Endothelial cell of umbilical vein (primary cell): ENCODE measurements around the gene IZUMO4. TPM values are rescaled to one million over a fixed set of nuclear protein-coding genes. Genes with fewer than 3 reads are reported as not detected.

Experiments used
- BruUV-seq: library from RNA; stranded (reverse); fragments of 400-500 nt; replicated peaks from 2 replicates; lab custom pipeline; 2021; lab: Mats Ljungman, UMichigan
- CTCF ChIA-PET: fragments of 300-600, 350-600 bp; sonication (Branson Sonifier 250); formaldehyde crosslinking; loops from one replicate; lab custom pipeline; 2021; ENCODE audit warnings: antibody characterized with exemption, inconsistent platforms; lab: Charles Lee
- POLR2A ChIA-PET: fragments of 300-600, 350-600 bp; sonication (Branson Sonifier 250); formaldehyde crosslinking; loops from one replicate; lab custom pipeline; 2021; ENCODE audit warnings: antibody characterized with exemption, inconsistent platforms; lab: Charles Lee
- DNase-seq: peaks from one replicate; pipeline ENCODE4 v3.0.0-alpha.2; 2011; ENCODE audit warnings: low read depth, low spot score
- FAIRE-seq: peaks from 2 replicates; lab custom pipeline; 2011; peaks lifted over from hg19 to GRCh38; lab: Jason Lieb, UNC
- H2AFZ ChIP-seq: 2 replicates; pipeline ENCODE4 v1.6.0; 2012; ENCODE audit warnings: low read depth, low read length, control low read depth, inconsistent platforms
- H3K27ac ChIP-seq: 2 replicates; pipeline ENCODE4 v1.5.1; 2011; ENCODE audit warnings: low read depth, mild to moderate bottlenecking, control low read depth, low read length, moderate library complexity; ENCODE audit not compliant: insufficient read depth
- H3K27me3 ChIP-seq, 2 experiments: 2 replicates each; pipeline versions ENCODE4 v1.6.0 to v1.6.1; 2011; ENCODE audit warnings: low read length in 2 of 2, mixed read lengths in 1 of 2; ENCODE audit not compliant: control insufficient read depth in 2 of 2, insufficient read depth in 2 of 2
- H3K36me3 ChIP-seq, 2 experiments: 2 replicates in 1 of 2; 3 replicates in 1 of 2; pipeline ENCODE4 v1.5.1; 2011; ENCODE audit warnings: low read length in 2 of 2, mild to moderate bottlenecking in 1 of 2, moderate library complexity in 1 of 2; ENCODE audit not compliant: control insufficient read depth in 2 of 2, insufficient read depth in 2 of 2; ENCODE audit errors: extremely low read depth in 1 of 2
- H3K4me1 ChIP-seq: 3 replicates; pipeline ENCODE4 v1.5.1; 2011; ENCODE audit warnings: mild to moderate bottlenecking, low read length; ENCODE audit not compliant: control insufficient read depth, insufficient read depth; ENCODE audit errors: extremely low read depth
- H3K4me2 ChIP-seq: 2 replicates; pipeline ENCODE4 v1.6.1; 2011; ENCODE audit warnings: low read length, control low read depth, mixed read lengths; ENCODE audit not compliant: insufficient read depth
- H3K4me3 ChIP-seq, 3 experiments: fragments of 200-600 bp in 1 of 3; sonication (generic), shearing (Covaris generic) in 1 of 3; replicated peaks in 1 of 3; 2 replicates each; pipeline ENCODE4 v1.5.1; 2011 to 2016; ENCODE audit warnings: control low read depth in 3 of 3, low read length in 3 of 3, mild to moderate bottlenecking in 2 of 3, inconsistent platforms in 1 of 3, low read depth in 1 of 3, moderate library complexity in 1 of 3; ENCODE audit not compliant: insufficient read depth in 1 of 3
- H3K79me2 ChIP-seq: 2 replicates; pipeline ENCODE4 v1.6.0; 2012; ENCODE audit warnings: low read length, inconsistent platforms; ENCODE audit not compliant: control insufficient read depth, insufficient read depth
- H3K9ac ChIP-seq: replicated peaks from 2 replicates; pipeline ENCODE3; 2011; ENCODE audit warnings: low read length, control low read depth; ENCODE audit not compliant: insufficient read depth; ENCODE audit errors: extremely low read depth
- H3K9me1 ChIP-seq: replicated peaks from 3 replicates; pipeline ENCODE4 v1.6.0; 2011; ENCODE audit warnings: mild to moderate bottlenecking, low read length; ENCODE audit not compliant: control insufficient read depth, insufficient read depth; ENCODE audit errors: extremely low read depth
- H3K9me3 ChIP-seq: replicated peaks from 2 replicates; pipeline ENCODE4 v1.5.1; 2012; ENCODE audit warnings: low read length, inconsistent platforms; ENCODE audit not compliant: control insufficient read depth, insufficient read depth
- H4K20me1 ChIP-seq: replicated peaks from 2 replicates; pipeline ENCODE3; 2011; ENCODE audit warnings: mild to moderate bottlenecking, low read length; ENCODE audit not compliant: control insufficient read depth, insufficient read depth; ENCODE audit errors: extremely low read depth
- CTCF ChIP-seq, 2 donors: IDR thresholded peaks; 1 replicate in 1 of 2; 2 replicates in 1 of 2; pipeline ENCODE4 v1.5.1; 2011; ENCODE audit warnings: low read length in 2 of 2, mild to moderate bottlenecking in 2 of 2, moderate library complexity in 2 of 2, control low read depth in 1 of 2, inconsistent platforms in 1 of 2, low read depth in 1 of 2; ENCODE audit not compliant: insufficient read depth in 1 of 2; ENCODE audit errors: extremely low read depth in 1 of 2
- EZH2 ChIP-seq: IDR thresholded peaks from 2 replicates; pipeline ENCODE4 v1.6.1; 2012; ENCODE audit warnings: borderline replicate concordance, low read depth, mild to moderate bottlenecking, moderate library complexity, low read length, inconsistent platforms; ENCODE audit not compliant: severe bottlenecking
- FOS ChIP-seq: IDR thresholded peaks from 2 replicates; pipeline ENCODE4 v1.6.1; 2011; ENCODE audit warnings: mild to moderate bottlenecking, low read length, moderate library complexity, borderline replicate concordance; ENCODE audit not compliant: insufficient read depth
- GATA2 ChIP-seq: IDR thresholded peaks from 2 replicates; pipeline ENCODE4 v1.7.0; 2011; ENCODE audit warnings: low read depth, mild to moderate bottlenecking, moderate library complexity, mixed read lengths, low read length; ENCODE audit not compliant: insufficient read length, insufficient read depth
- JUN ChIP-seq: IDR thresholded peaks from 2 replicates; pipeline ENCODE4 v1.6.1; 2011; ENCODE audit warnings: borderline replicate concordance, low read depth; ENCODE audit not compliant: insufficient read length, insufficient read depth
- MAX ChIP-seq: IDR thresholded peaks from 2 replicates; pipeline ENCODE4 v1.6.1; 2011; ENCODE audit not compliant: insufficient read depth, insufficient read length
- MYC ChIP-seq: IDR thresholded peaks from one replicate; pipeline ENCODE4 v1.6.1; 2011; ENCODE audit warnings: mild to moderate bottlenecking, low read depth, low read length
- POLR2A ChIP-seq: IDR thresholded peaks from 2 replicates; pipeline ENCODE4 v1.6.1; 2012; ENCODE audit warnings: low read depth, mild to moderate bottlenecking, control low read depth, low read length
- POLR2AphosphoS5 ChIP-seq: IDR thresholded peaks from 2 replicates; pipeline ENCODE4 v1.6.1; 2012; ENCODE audit warnings: low read depth, mild to moderate bottlenecking, control low read depth, low read length, moderate library complexity; ENCODE audit not compliant: insufficient read depth
- dilution Hi-C: fragments of 300-500 bp; cut with MboI; formaldehyde crosslinking; loops from one replicate; pipeline ENCODE4 v1.15.0; 2019; ENCODE audit warnings: low sequenced_read_pairs; ENCODE audit not compliant: extremely low pct_ligation_motif_present
- intact Hi-C: fragments of 100-400 bp; cut with micrococcal nuclease; formaldehyde crosslinking; loops from one replicate; pipeline ENCODE4 v1.10.0; 2022
- polyA plus RNA-seq, 4 experiments: library from polyadenylated mRNA; depleted of rRNA in 3 of 4; stranded (reverse) in 3 of 4; unstranded in 1 of 4; fragments of >200 nt; gene quantifications; 2 replicates each; pipeline versions ENCODE4 v1.2.1 to v1.2.3, GENCODE V29; 2011 to 2012; ENCODE audit warnings: missing spikeins in 1 of 4
- total RNA-seq: library from RNA; stranded (reverse); gene quantifications from 2 replicates; pipeline ENCODE4 v1.2.3, GENCODE V29; 2021

IZUMO4 gene
- total and polyA plus RNA-seq, 2 donors (not counting 3 experiments of a cell fraction or from before 2014, with no cell fraction given) = 1.1 to 2.0 TPM

- Histone ChIP-seq H3K4me1 (no peaks in the 10 kb centered on the region), H4K20me1 (no peaks in the 10 kb centered on the region), H3K4me3 (no peak overlapping the region), H3K27me3 (no peaks in the 10 kb centered on the region), H3K9ac (no peak overlapping the region), H3K36me3 (peaks cover 15 to 71% of the 10 kb centered on the region in 2 experiments), H3K4me2 (no peak overlapping the region), H3K9me3 (no peaks in the 10 kb centered on the region), H3K27ac (no peak overlapping the region), H3K79me2 (no peaks in the 10 kb centered on the region), H3K9me1 (no peaks in the 10 kb centered on the region), H2AFZ (no peak overlapping the region)
- BruUV-seq = no TSS peak
- ChIA-PET POLR2A (no interaction called here), CTCF (interaction anchor here (0.9 to 1.1 kb wide), 3 partner anchors 8 to 192 kb away, joined by 3 to 4 read pairs (median 3); no protein-coding TSS in a partner anchor)
- DNase-seq = no peak
- intact Hi-C loops (no loop called here), dilution Hi-C loops (no loop called here)
- no peak for FAIRE-seq
- TF ChIP-seq EZH2 (no peak), CTCF (IDR thresholded peaks at IDR 0.05; ENCODE audit: extremely low read depth in 1 of 2, insufficient read depth in 1 of 2, low read depth in 1 of 2, low read length in 2 of 2) (no peak), FOS (no peak), POLR2A (no peak), JUN (no peak), MYC (no peak), GATA2 (no peak), POLR2AphosphoS5 (no peak), MAX (no peak)
Measured at GRCh38 chr19:2123682-2124387, 27.1 kb downstream of the IZUMO4 start.
